K562 (cell line): Measurements from ENCODE around the gene DGAT2. TPM values are rescaled to one million over a fixed set of nuclear protein-coding genes. Genes with fewer than 3 reads are reported as not detected.

ENCODE experiments used
- ATAC-seq: fragments of 200-7000 bp; cut with Tn5 transposase; 3 replicates; pipeline ENCODE4 v1.9.1; 2020; ENCODE audit warnings: moderate library complexity
- BruUV-seq: library from RNA; stranded (reverse); fragments of 400-500 nt; replicated peaks from 2 replicates; lab custom pipeline; 2021; lab: Mats Ljungman, UMichigan
- CTCF ChIA-PET: fragments of 300-600 bp; formaldehyde crosslinking; extraction: SDS; loops from one replicate; lab custom pipeline; 2021; ENCODE audit warnings: low intra/inter-chr PET ratio; lab: Yijun Ruan, JAX
- POLR2A ChIA-PET: fragments of 300-600, 350-650 bp; sonication (Branson Sonifier 250); formaldehyde crosslinking; extraction: SDS; loops from one replicate; lab custom pipeline; 2021; ENCODE audit warnings: antibody characterized with exemption, inconsistent platforms; lab: Yijun Ruan, JAX
- DNase-seq, 4 experiments: peaks; one replicate each; pipeline versions ENCODE4 v3.0.0 to v3.0.0-alpha.2; 2011 to 2018; ENCODE audit warnings: low spot score in 3 of 4, mixed read lengths in 3 of 4; ENCODE audit errors: extremely low read depth in 1 of 4
- FAIRE-seq: peaks from 2 replicates; lab custom pipeline; 2011; peaks lifted over from hg19 to GRCh38; lab: Jason Lieb, UNC
- H2AFZ ChIP-seq: 2 replicates; pipeline ENCODE4 v1.6.0; 2011; ENCODE audit warnings: low read depth, low read length, control low read depth, inconsistent platforms
- H3K27ac ChIP-seq: fragments of 200-600 bp; 3 replicates; pipeline ENCODE4 v1.8.0; 2011; ENCODE audit warnings: low read depth, mild to moderate bottlenecking, control low read depth, inconsistent platforms, low read length, moderate library complexity, mixed read lengths; ENCODE audit errors: extremely low read depth
- H3K27me3 ChIP-seq, 2 experiments: fragments of 300-600 bp in 1 of 2; 2 replicates in 1 of 2; 3 replicates in 1 of 2; pipeline versions ENCODE4 v1.6.0 to v1.8.0; 2011; ENCODE audit warnings: inconsistent platforms in 2 of 2, low read length in 2 of 2, mild to moderate bottlenecking in 1 of 2, mixed read lengths in 1 of 2, moderate library complexity in 1 of 2; ENCODE audit not compliant: control insufficient read depth in 2 of 2, insufficient read depth in 2 of 2
- H3K36me3 ChIP-seq: fragments of 300-600 bp; 3 replicates; pipeline ENCODE4 v1.8.0; 2011; ENCODE audit warnings: mild to moderate bottlenecking, low read length, inconsistent platforms; ENCODE audit not compliant: control insufficient read depth, insufficient read depth
- H3K4me1 ChIP-seq, 2 experiments: fragments of 200-600 bp in 1 of 2; replicated peaks in 1 of 2; 2 replicates in 1 of 2; 3 replicates in 1 of 2; pipeline versions ENCODE4 v1.5.1 to v1.8.0; 2011; ENCODE audit warnings: inconsistent platforms in 2 of 2, low read length in 2 of 2, mild to moderate bottlenecking in 1 of 2, mixed read lengths in 1 of 2, moderate library complexity in 1 of 2; ENCODE audit not compliant: control insufficient read depth in 2 of 2, insufficient read depth in 2 of 2
- H3K4me2 ChIP-seq: 2 replicates; pipeline ENCODE4 v1.6.1; 2011; ENCODE audit warnings: low read length, control low read depth, inconsistent platforms, mixed read lengths; ENCODE audit not compliant: insufficient read depth
- H3K4me3 ChIP-seq: fragments of 200-600 bp; sonication (generic), shearing (Covaris generic); 2 replicates; pipeline ENCODE4 v1.5.1; 2016; ENCODE audit warnings: control low read depth, inconsistent platforms
- H3K79me2 ChIP-seq: fragments of 200-600 bp; 3 replicates; pipeline ENCODE4 v1.8.0; 2011; ENCODE audit warnings: low read length, inconsistent platforms; ENCODE audit not compliant: control insufficient read depth, insufficient read depth
- H3K9ac ChIP-seq, 2 experiments: 2 replicates each; pipeline versions ENCODE4 v1.6.0 to v1.6.1; 2011; ENCODE audit warnings: low read depth in 2 of 2, low read length in 2 of 2, control low read depth in 1 of 2, inconsistent platforms in 1 of 2, mild to moderate bottlenecking in 1 of 2, mixed read lengths in 1 of 2; ENCODE audit not compliant: insufficient read depth in 1 of 2
- H3K9me1 ChIP-seq: one replicate; pipeline ENCODE4 v1.6.0; 2011; ENCODE audit warnings: inconsistent platforms, mild to moderate bottlenecking, low read length, moderate library complexity; ENCODE audit not compliant: control insufficient read depth, insufficient read depth
- H3K9me3 ChIP-seq: replicated peaks from 2 replicates; pipeline ENCODE4 v1.5.1; 2011; ENCODE audit warnings: low read depth, low read length, inconsistent platforms; ENCODE audit not compliant: control insufficient read depth, insufficient read depth
- H4K20me1 ChIP-seq: replicated peaks from 2 replicates; pipeline ENCODE4 v1.6.1; 2011; ENCODE audit warnings: low read length, inconsistent platforms, mixed read lengths; ENCODE audit not compliant: control insufficient read depth, insufficient read depth
- ATF3 ChIP-seq, 2 experiments: fragments of 450-650 bp in 1 of 2; sonication (generic) in 1 of 2; formaldehyde crosslinking in 1 of 2; IDR thresholded peaks in 1 of 2; conservative IDR thresholded peaks in 1 of 2; 2 replicates each; pipeline versions ENCODE4 v1.6.1 to v1.8.1; 2016 to 2023; ENCODE audit warnings: mild to moderate bottlenecking in 2 of 2, moderate library complexity in 2 of 2, inconsistent platforms in 1 of 2, missing genetic modification reagents in 1 of 2
- DACH1 ChIP-seq: fragments of 450-650 bp; IDR thresholded peaks from 2 replicates; pipeline ENCODE4 v1.6.1; 2018; ENCODE audit not compliant: partially characterized antibody
- L3MBTL2 ChIP-seq: fragments of 450-650 bp; IDR thresholded peaks from 2 replicates; pipeline ENCODE4 v1.6.1; 2016; ENCODE audit warnings: mild to moderate bottlenecking, moderate library complexity
- MTA1 ChIP-seq: fragments of 450-650 bp; IDR thresholded peaks from 2 replicates; pipeline ENCODE4 v1.6.1; 2017; ENCODE audit warnings: borderline replicate concordance
- PHTF2 ChIP-seq: fragments of 250-450 bp; sonication (Bioruptor Pico); IDR thresholded peaks from 2 replicates; pipeline ENCODE4 v1.5.0; 2021; ENCODE audit warnings: mild to moderate bottlenecking
- RHOXF2B ChIP-seq: fragments of 250-450 bp; sonication (Bioruptor Pico); conservative IDR thresholded peaks from 2 replicates; pipeline ENCODE4 v1.5.1; 2021
- SAFB ChIP-seq: fragments of 200-400 bp; formaldehyde crosslinking; IDR thresholded peaks from 2 replicates; pipeline ENCODE4 v1.6.1; 2017; ENCODE audit warnings: low read depth, low read length, borderline replicate concordance
- SP2 ChIP-seq: IDR thresholded peaks from 2 replicates; pipeline ENCODE4 v1.6.1; 2011; ENCODE audit warnings: mild to moderate bottlenecking, low read depth, low read length, moderate library complexity; ENCODE audit not compliant: poor library complexity, severe bottlenecking; ENCODE audit errors: extremely low read depth
- ZNF175 ChIP-seq: fragments of 200-800 bp; sonication (Bioruptor generic); IDR thresholded peaks from 2 replicates; pipeline ENCODE4 v1.6.1; 2016; ENCODE audit warnings: low read depth, mild to moderate bottlenecking, missing genetic modification characterization, missing compliant biosample characterization
- ZNF253 ChIP-seq: fragments of 250-450 bp; sonication (Bioruptor Pico); conservative IDR thresholded peaks from 2 replicates; pipeline ENCODE4 v1.6.1; 2021; ENCODE audit warnings: mild to moderate bottlenecking
- WGBS: fragments of 100-300 bp; shearing (Covaris generic); methylation state at CpG from one replicate; pipeline ENCODE4 v1.1.6; 2016; ENCODE audit warnings: low coverage, mixed read lengths; ENCODE audit not compliant: insufficient coverage; ENCODE audit errors: missing lambda C conversion rate; 5-methylcytosine and 5-hydroxymethylcytosine counted together
- in situ Hi-C: fragments of 300-500 bp; cut with MboI; formaldehyde crosslinking; loops from 4 replicates; pipeline ENCODE4 v1.15.0; 2018; ENCODE audit warnings: inconsistent platforms, mixed read lengths
- intact Hi-C: fragments of 100-400 bp; cut with micrococcal nuclease; formaldehyde crosslinking; loops from 2 replicates; pipeline ENCODE4 v1.14.2; 2022
- polyA plus RNA-seq, 8 experiments: library from polyadenylated mRNA; depleted of rRNA in 4 of 8; stranded (reverse) in 5 of 8; unstranded in 3 of 8; fragments of >200 nt; fragmentation: Nextera tagmentation in 2 of 8; fragmentation: Illumina TruSeq in 1 of 8; extraction: Ambion mirVana in 2 of 8; extraction: Trizol in 1 of 8; gene quantifications; 2 replicates each; pipeline versions ENCODE4 v1.2.1 to v1.2.3, GENCODE V29; 2011 to 2014; ENCODE audit warnings: inconsistent platforms in 1 of 8, missing spikeins in 1 of 8
- total RNA-seq, 7 experiments: library from RNA; depleted of rRNA in 6 of 7; stranded (reverse); fragments of >200 nt in 6 of 7; fragmentation: Illumina TruSeq in 2 of 7; extraction: Trizol in 2 of 7; gene quantifications; 2 replicates each; pipeline versions ENCODE4 v1.2.1 to v1.2.3, GENCODE V29; 2011 to 2021; ENCODE audit warnings: low replicate concordance in 1 of 7
- TF ChIP-seq, protein P1 (sequence below): fragments of 250-450 bp; sonication (Bioruptor Pico); IDR thresholded peaks from 2 replicates; pipeline ENCODE4 v1.4.0; 2020

Gene DGAT2
- total and polyA plus RNA-seq, 9 of the 15 experiments (the other 6 are each of a cell fraction or from before 2014, with no cell fraction given) = 0.68 to 2.8 (median 1.8) TPM

DNA sequence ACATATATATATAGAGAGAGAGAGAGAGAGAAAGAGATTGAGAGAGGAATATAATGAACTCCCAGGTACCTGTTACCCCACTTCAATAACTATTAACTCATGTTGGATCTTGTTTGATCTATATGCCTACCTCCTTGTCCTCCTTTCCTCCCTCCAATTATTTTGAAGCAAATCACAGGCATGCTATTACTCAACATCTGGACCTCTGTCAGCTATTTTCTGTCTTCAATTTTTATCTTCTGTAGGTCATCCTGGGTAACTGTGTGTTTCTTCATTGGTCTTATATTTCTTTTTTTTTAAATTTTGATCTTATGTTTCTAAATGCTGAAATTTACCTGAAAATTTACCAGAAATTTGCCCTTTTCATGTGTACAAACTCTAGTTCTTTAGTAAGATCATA lies 71.3 kb downstream of the DGAT2 start:
- Histone ChIP-seq H3K27ac (no peak overlapping the region), H3K36me3 (no peaks in the 10 kb centered on the region; the same call in 1 of the 3 replicates), H3K4me2 (no peak overlapping the region), H3K79me2 (peaks cover 19% of the 10 kb centered on the region; the same call in 2 of the 3 replicates), H3K27me3 (no peaks in the 10 kb centered on the region), H3K4me3 (no peak overlapping the region), H3K9ac (no peak overlapping the region), H3K9me3 (no peaks in the 10 kb centered on the region), H3K9me1 (no peaks in the 10 kb centered on the region), H4K20me1 (no peaks in the 10 kb centered on the region; the same call in 1 of the 2 replicates), H2AFZ (no peak overlapping the region), H3K4me1 (peaks cover 0 to 11% of the 10 kb centered on the region in 2 experiments; a peak in 1 of 5 replicates)
- CTCF ChIA-PET = no interaction called here
- DNase-seq (no peak), FAIRE-seq (no peak), ATAC-seq (no peak)
- in situ Hi-C loops = no loop called here
- TF ChIP-seq, protein P1, sequence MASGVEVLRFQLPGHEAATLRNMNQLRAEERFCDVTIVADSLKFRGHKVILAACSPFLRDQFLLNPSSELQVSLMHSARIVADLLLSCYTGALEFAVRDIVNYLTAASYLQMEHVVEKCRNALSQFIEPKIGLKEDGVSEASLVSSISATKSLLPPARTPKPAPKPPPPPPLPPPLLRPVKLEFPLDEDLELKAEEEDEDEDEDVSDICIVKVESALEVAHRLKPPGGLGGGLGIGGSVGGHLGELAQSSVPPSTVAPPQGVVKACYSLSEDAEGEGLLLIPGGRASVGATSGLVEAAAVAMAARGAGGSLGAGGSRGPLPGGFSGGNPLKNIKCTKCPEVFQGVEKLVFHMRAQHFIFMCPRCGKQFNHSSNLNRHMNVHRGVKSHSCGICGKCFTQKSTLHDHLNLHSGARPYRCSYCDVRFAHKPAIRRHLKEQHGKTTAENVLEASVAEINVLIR = no peak
- no peak for TF ChIP-seq RHOXF2B
- POLR2A ChIA-PET = interaction anchor here (0.7 to 1.1 kb wide), 2 partner anchors 11 to 20 kb away, joined by 3 read pairs; no protein-coding TSS in a partner anchor
- no TSS peak for BruUV-seq
- intact Hi-C loops = no loop called here

- BruUV-seq = no TSS peak
- Histone ChIP-seq H3K9me1 (no peaks in the 10 kb centered on the region), H3K4me1 (peaks cover 0 to 11% of the 10 kb centered on the region in 2 experiments; a peak in 1 of 5 replicates), H3K9ac (no peak overlapping the region), H3K79me2 (peaks cover 23% of the 10 kb centered on the region; the same call in 2 of the 3 replicates), H3K27me3 (no peaks in the 10 kb centered on the region), H3K4me2 (no peak overlapping the region), H4K20me1 (no peaks in the 10 kb centered on the region; the same call in 1 of the 2 replicates), H3K36me3 (no peaks in the 10 kb centered on the region; the same call in 1 of the 3 replicates), H3K9me3 (no peaks in the 10 kb centered on the region), H3K27ac (no peak overlapping the region), H3K4me3 (no peak overlapping the region), H2AFZ (no peak overlapping the region)
- CTCF ChIA-PET = no interaction called here
- POLR2A ChIA-PET = interaction anchor here (0.6 to 1.1 kb wide), 2 partner anchors 10 to 13 kb away, joined by 3 to 4 read pairs; no protein-coding TSS in a partner anchor
- WGBS = 100% methylated on average over 1 of the region's 1 CpG
- TF ChIP-seq L3MBTL2 (no peak), ZNF175 (CRISPR knock-in tag) (no peak), PHTF2 (no peak), SP2 (no peak), DACH1 (no peak), MTA1 (no peak), ZNF253 (CRISPR knock-in tag) (no peak), SAFB (no peak), ATF3 (IDR thresholded peaks at IDR 0.05) (no peak), ATF3 (CRISPR knock-in tag; conservative IDR thresholded peaks at IDR 0.05) (no peak)
- DNase-seq (no peak), FAIRE-seq (no peak), ATAC-seq (no peak)
- intact Hi-C loops = no loop called here
- in situ Hi-C loops = no loop called here
These were observed 71.9 kb downstream of the DGAT2 start for GRCh38 chr11:75840522-75840921.
